Breast epithelium (tissue), 3 donors: Measurements from ENCODE around the gene SRGAP3.

ENCODE experiments used
- POLR2A ChIP-seq: fragments of 450-650 bp; IDR thresholded peaks from one replicate; pipeline ENCODE4 v1.6.1; 2016; ENCODE audit warnings: antibody characterized with exemption, mild to moderate bottlenecking, moderate library complexity
- POLR2AphosphoS5 ChIP-seq, 3 donors: sonication (generic); formaldehyde crosslinking; IDR thresholded peaks; one replicate each; pipeline ENCODE4 v1.6.1; 2017; ENCODE audit warnings: antibody characterized with exemption in 3 of 3
- TF ChIP-seq, protein P1 (sequence below), 3 donors: fragments of 450-650 bp; IDR thresholded peaks; one replicate each; pipeline ENCODE4 v1.5.1; 2016 to 2017; ENCODE audit warnings: antibody characterized with exemption in 3 of 3, mild to moderate bottlenecking in 3 of 3, moderate library complexity in 3 of 3

DNA sequence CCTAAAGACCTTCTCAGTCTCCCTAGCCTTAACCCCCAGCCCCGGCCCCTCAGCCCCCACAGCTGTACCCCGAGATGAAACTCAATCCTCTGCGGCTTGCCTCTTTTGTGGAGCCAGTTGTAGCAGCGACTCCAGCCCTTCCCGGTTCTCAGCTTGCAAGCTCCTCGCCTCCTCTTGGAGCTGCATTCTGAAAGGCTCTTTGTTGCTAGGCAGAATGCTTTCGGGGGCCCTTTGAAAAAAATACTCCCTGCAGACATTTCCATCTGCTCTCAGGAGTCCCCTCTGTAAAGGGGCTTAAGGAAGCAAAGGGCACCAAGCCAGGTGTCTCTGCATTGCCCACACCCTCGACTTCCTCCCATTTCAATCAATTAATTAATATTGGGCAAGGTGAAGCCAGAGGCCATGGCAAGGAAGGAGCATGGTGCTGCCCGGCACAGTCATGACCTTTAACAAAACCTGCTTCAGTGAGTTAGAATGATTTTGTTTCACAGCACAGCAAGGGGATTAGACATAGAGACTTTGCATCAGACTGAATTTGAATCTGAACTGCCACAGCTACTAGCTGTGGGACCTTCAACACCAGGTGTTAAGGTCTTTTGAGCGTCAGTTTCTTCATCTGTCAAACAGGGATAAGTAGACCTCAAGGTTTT, 65.5 kb downstream of the SRGAP3 start:
- TF ChIP-seq, protein P1, sequence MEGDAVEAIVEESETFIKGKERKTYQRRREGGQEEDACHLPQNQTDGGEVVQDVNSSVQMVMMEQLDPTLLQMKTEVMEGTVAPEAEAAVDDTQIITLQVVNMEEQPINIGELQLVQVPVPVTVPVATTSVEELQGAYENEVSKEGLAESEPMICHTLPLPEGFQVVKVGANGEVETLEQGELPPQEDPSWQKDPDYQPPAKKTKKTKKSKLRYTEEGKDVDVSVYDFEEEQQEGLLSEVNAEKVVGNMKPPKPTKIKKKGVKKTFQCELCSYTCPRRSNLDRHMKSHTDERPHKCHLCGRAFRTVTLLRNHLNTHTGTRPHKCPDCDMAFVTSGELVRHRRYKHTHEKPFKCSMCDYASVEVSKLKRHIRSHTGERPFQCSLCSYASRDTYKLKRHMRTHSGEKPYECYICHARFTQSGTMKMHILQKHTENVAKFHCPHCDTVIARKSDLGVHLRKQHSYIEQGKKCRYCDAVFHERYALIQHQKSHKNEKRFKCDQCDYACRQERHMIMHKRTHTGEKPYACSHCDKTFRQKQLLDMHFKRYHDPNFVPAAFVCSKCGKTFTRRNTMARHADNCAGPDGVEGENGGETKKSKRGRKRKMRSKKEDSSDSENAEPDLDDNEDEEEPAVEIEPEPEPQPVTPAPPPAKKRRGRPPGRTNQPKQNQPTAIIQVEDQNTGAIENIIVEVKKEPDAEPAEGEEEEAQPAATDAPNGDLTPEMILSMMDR (IDR thresholded peaks at IDR 0.05): no peak
- TF ChIP-seq POLR2A (no peak), POLR2AphosphoS5 (IDR thresholded peaks at IDR 0.05) (no peak)
